Measurements from ENCODE around the gene AGFG1. TPM values are rescaled to one million over a fixed set of nuclear protein-coding genes. Genes with fewer than 3 reads are reported as not detected.

AGFG1 gene
- polyA plus RNA-seq, 4 donors = 45.3 to 116 (median 58.9) TPM

GRCh38 chr2:227473806-227474205 is 1.9 kb downstream of the AGFG1 start:
- H3K27ac ChIP-seq (ENCODE audit: low read depth in 1 of 3, low read length in 2 of 3) = peak overlapping the region; percentile 32 to 94 (median 44)
- H3K4me1 ChIP-seq (ENCODE audit: control insufficient read depth in 3 of 3, insufficient read depth in 2 of 3, low read depth in 1 of 3, low read length in 2 of 3) = peaks cover 0 to 11% (median 10%) of the 10 kb centered on the region in 3 donors
- DNase-seq = peak; percentile 26 to 59
- 7 to 37% (median 19%) methylated on average over 2 of the region's 2 CpGs for WGBS, 3 donors
- H3K36me3 ChIP-seq (ENCODE audit: control insufficient read depth in 3 of 3, insufficient read depth in 2 of 3, low read depth in 1 of 3, low read length in 3 of 3) = peaks cover 0 to 5% (median 0%) of the 10 kb centered on the region in 3 donors
- H3K27me3 ChIP-seq (ENCODE audit: control insufficient read depth in 3 of 3, insufficient read depth in 3 of 3, low read length in 3 of 3) = no peaks in the 10 kb centered on the region
- H3K9me3 ChIP-seq (ENCODE audit: control insufficient read depth in 2 of 2, insufficient read depth in 1 of 2, low read depth in 1 of 2, low read length in 1 of 2) = peaks cover 0 to 3% of the 10 kb centered on the region in 2 donors
- peak overlapping the region in 2 of 3 donors; percentile 79 to 99 for H3K4me3 ChIP-seq (ENCODE audit: low read depth in 1 of 3, low read length in 3 of 3)
- no peak for FAIRE-seq

- Histone ChIP-seq H3K4me3 (ENCODE audit: low read depth in 1 of 3, low read length in 3 of 3) (peak overlapping the region in 2 of 3 donors; percentile 2 to 41), H3K4me1 (ENCODE audit: control insufficient read depth in 3 of 3, insufficient read depth in 2 of 3, low read depth in 1 of 3, low read length in 2 of 3) (peaks cover 0 to 11% (median 10%) of the 10 kb centered on the region in 3 donors), H3K27me3 (ENCODE audit: control insufficient read depth in 3 of 3, insufficient read depth in 3 of 3, low read length in 3 of 3) (no peaks in the 10 kb centered on the region), H3K27ac (ENCODE audit: low read depth in 1 of 3, low read length in 2 of 3) (peak overlapping the region in 1 of 3 donors; percentile 94), H3K36me3 (ENCODE audit: control insufficient read depth in 3 of 3, insufficient read depth in 2 of 3, low read depth in 1 of 3, low read length in 3 of 3) (peaks cover 0 to 5% (median 0%) of the 10 kb centered on the region in 3 donors), H3K9me3 (ENCODE audit: control insufficient read depth in 2 of 2, insufficient read depth in 1 of 2, low read depth in 1 of 2, low read length in 1 of 2) (peaks cover 0 to 3% of the 10 kb centered on the region in 2 donors)
- no peak for FAIRE-seq
- peak; percentile 74 to 79 for DNase-seq
- WGBS, 3 donors = 9 to 38% (median 29%) methylated on average over 3 of the region's 3 CpGs
Measured at GRCh38 chr2:227474410-227474809, 2.5 kb downstream of the AGFG1 start.

- FAIRE-seq (no peak), DNase-seq (no peak)
- Histone ChIP-seq H3K4me3 (ENCODE audit: low read depth in 1 of 3, low read length in 3 of 3) (no peak overlapping the region), H3K9me3 (ENCODE audit: control insufficient read depth in 2 of 2, insufficient read depth in 1 of 2, low read depth in 1 of 2, low read length in 1 of 2) (no peaks in the 10 kb centered on the region), H3K36me3 (ENCODE audit: control insufficient read depth in 3 of 3, insufficient read depth in 2 of 3, low read depth in 1 of 3, low read length in 3 of 3) (peaks cover 0 to 5% (median 0%) of the 10 kb centered on the region in 3 donors), H3K27ac (ENCODE audit: low read depth in 1 of 3, low read length in 2 of 3) (no peak overlapping the region), H3K27me3 (ENCODE audit: control insufficient read depth in 3 of 3, insufficient read depth in 3 of 3, low read length in 3 of 3) (no peaks in the 10 kb centered on the region), H3K4me1 (ENCODE audit: control insufficient read depth in 3 of 3, insufficient read depth in 2 of 3, low read depth in 1 of 3, low read length in 2 of 3) (peaks cover 0 to 12% (median 7%) of the 10 kb centered on the region in 3 donors)
- 92 to 96% (median 95%) methylated on average over 4 of the region's 4 CpGs for WGBS, 3 donors
Measured at GRCh38 chr2:227477291-227477690, 5.3 kb downstream of the AGFG1 start.

GRCh38 chr2:227479865-227480475 is 8.0 kb downstream of the AGFG1 start:
- no peak for FAIRE-seq
- H3K27ac ChIP-seq (ENCODE audit: low read depth in 1 of 3, low read length in 2 of 3) = no peak overlapping the region

GRCh38 chr2:227480528-227480927 is 8.6 kb downstream of the AGFG1 start:
- WGBS, 3 donors = 68 to 86% (median 80%) methylated on average over 2 of the region's 2 CpGs
- H3K27me3 ChIP-seq (ENCODE audit: control insufficient read depth in 3 of 3, insufficient read depth in 3 of 3, low read length in 3 of 3) = no peaks in the 10 kb centered on the region
- DNase-seq (no peak), FAIRE-seq (no peak)
- peaks cover 0 to 7% (median 0%) of the 10 kb centered on the region in 3 donors for H3K4me1 ChIP-seq (ENCODE audit: control insufficient read depth in 3 of 3, insufficient read depth in 2 of 3, low read depth in 1 of 3, low read length in 2 of 3)
- no peak overlapping the region for H3K4me3 ChIP-seq (ENCODE audit: low read depth in 1 of 3, low read length in 3 of 3)
- no peaks in the 10 kb centered on the region for H3K9me3 ChIP-seq (ENCODE audit: control insufficient read depth in 2 of 2, insufficient read depth in 1 of 2, low read depth in 1 of 2, low read length in 1 of 2)
- no peak overlapping the region for H3K27ac ChIP-seq (ENCODE audit: low read depth in 1 of 3, low read length in 2 of 3)
- H3K36me3 ChIP-seq (ENCODE audit: control insufficient read depth in 3 of 3, insufficient read depth in 2 of 3, low read depth in 1 of 3, low read length in 3 of 3) = peaks cover 0 to 5% (median 0%) of the 10 kb centered on the region in 3 donors

More at GRCh38 chr2:227479865-227480475, 8.0 kb downstream of the AGFG1 start:
- peaks cover 0 to 5% (median 0%) of the 10 kb centered on the region in 3 donors for H3K36me3 ChIP-seq (ENCODE audit: control insufficient read depth in 3 of 3, insufficient read depth in 2 of 3, low read depth in 1 of 3, low read length in 3 of 3)
- DNase-seq = peak in 1 of 2 donors; percentile 35
- peaks cover 0 to 12% (median 4%) of the 10 kb centered on the region in 3 donors for H3K4me1 ChIP-seq (ENCODE audit: control insufficient read depth in 3 of 3, insufficient read depth in 2 of 3, low read depth in 1 of 3, low read length in 2 of 3)
- no peak overlapping the region for H3K4me3 ChIP-seq (ENCODE audit: low read depth in 1 of 3, low read length in 3 of 3)
- H3K27me3 ChIP-seq (ENCODE audit: control insufficient read depth in 3 of 3, insufficient read depth in 3 of 3, low read length in 3 of 3) = no peaks in the 10 kb centered on the region
- 52 to 65% (median 63%) methylated on average over 2 of the region's 2 CpGs for WGBS, 3 donors
- no peaks in the 10 kb centered on the region for H3K9me3 ChIP-seq (ENCODE audit: control insufficient read depth in 2 of 2, insufficient read depth in 1 of 2, low read depth in 1 of 2, low read length in 1 of 2)

- DNase-seq (no peak), FAIRE-seq (no peak)
- Histone ChIP-seq H3K4me3 (ENCODE audit: low read depth in 1 of 3, low read length in 3 of 3) (no peak overlapping the region), H3K27me3 (ENCODE audit: control insufficient read depth in 3 of 3, insufficient read depth in 3 of 3, low read length in 3 of 3) (no peaks in the 10 kb centered on the region), H3K4me1 (ENCODE audit: control insufficient read depth in 3 of 3, insufficient read depth in 2 of 3, low read depth in 1 of 3, low read length in 2 of 3) (peaks cover 0 to 6% (median 0%) of the 10 kb centered on the region in 3 donors), H3K27ac (ENCODE audit: low read depth in 1 of 3, low read length in 2 of 3) (no peak overlapping the region), H3K36me3 (ENCODE audit: control insufficient read depth in 3 of 3, insufficient read depth in 2 of 3, low read depth in 1 of 3, low read length in 3 of 3) (peaks cover 0 to 3% (median 0%) of the 10 kb centered on the region in 3 donors), H3K9me3 (ENCODE audit: control insufficient read depth in 2 of 2, insufficient read depth in 1 of 2, low read depth in 1 of 2, low read length in 1 of 2) (no peaks in the 10 kb centered on the region)
- 42 to 79% (median 74%) methylated on average over 1 of the region's 1 CpG for WGBS, 3 donors
Measured at GRCh38 chr2:227482638-227483340, 10.8 kb downstream of the AGFG1 start.

GRCh38 chr2:227485429-227485828 is 13.5 kb downstream of the AGFG1 start:
- Histone ChIP-seq H3K27ac (ENCODE audit: low read depth in 1 of 3, low read length in 2 of 3) (no peak overlapping the region), H3K4me3 (ENCODE audit: low read depth in 1 of 3, low read length in 3 of 3) (no peak overlapping the region), H3K27me3 (ENCODE audit: control insufficient read depth in 3 of 3, insufficient read depth in 3 of 3, low read length in 3 of 3) (no peaks in the 10 kb centered on the region), H3K9me3 (ENCODE audit: control insufficient read depth in 2 of 2, insufficient read depth in 1 of 2, low read depth in 1 of 2, low read length in 1 of 2) (no peaks in the 10 kb centered on the region), H3K4me1 (ENCODE audit: control insufficient read depth in 3 of 3, insufficient read depth in 2 of 3, low read depth in 1 of 3, low read length in 2 of 3) (peaks cover 0 to 4% (median 0%) of the 10 kb centered on the region in 3 donors), H3K36me3 (ENCODE audit: control insufficient read depth in 3 of 3, insufficient read depth in 2 of 3, low read depth in 1 of 3, low read length in 3 of 3) (no peaks in the 10 kb centered on the region)
- DNase-seq = no peak
- FAIRE-seq = peak; percentile 10
- 91 to 95% (median 95%) methylated on average over 1 of the region's 1 CpG for WGBS, 3 donors

GRCh38 chr2:227486688-227487087 is 14.7 kb downstream of the AGFG1 start:
- Histone ChIP-seq H3K27me3 (ENCODE audit: control insufficient read depth in 3 of 3, insufficient read depth in 3 of 3, low read length in 3 of 3) (no peaks in the 10 kb centered on the region), H3K27ac (ENCODE audit: low read depth in 1 of 3, low read length in 2 of 3) (no peak overlapping the region), H3K4me3 (ENCODE audit: low read depth in 1 of 3, low read length in 3 of 3) (no peak overlapping the region), H3K9me3 (ENCODE audit: control insufficient read depth in 2 of 2, insufficient read depth in 1 of 2, low read depth in 1 of 2, low read length in 1 of 2) (no peaks in the 10 kb centered on the region), H3K36me3 (ENCODE audit: control insufficient read depth in 3 of 3, insufficient read depth in 2 of 3, low read depth in 1 of 3, low read length in 3 of 3) (no peaks in the 10 kb centered on the region), H3K4me1 (ENCODE audit: control insufficient read depth in 3 of 3, insufficient read depth in 2 of 3, low read depth in 1 of 3, low read length in 2 of 3) (peaks cover 0 to under 1% (median 0%) of the 10 kb centered on the region in 3 donors)
- DNase-seq = no peak
- FAIRE-seq = no peak
- WGBS, 3 donors = 84 to 90% (median 85%) methylated on average over 2 of the region's 2 CpGs

Measured in small intestine (tissue), 7 donors.